ENCODE data around the gene LRP11.

Gene LRP11

DNA sequence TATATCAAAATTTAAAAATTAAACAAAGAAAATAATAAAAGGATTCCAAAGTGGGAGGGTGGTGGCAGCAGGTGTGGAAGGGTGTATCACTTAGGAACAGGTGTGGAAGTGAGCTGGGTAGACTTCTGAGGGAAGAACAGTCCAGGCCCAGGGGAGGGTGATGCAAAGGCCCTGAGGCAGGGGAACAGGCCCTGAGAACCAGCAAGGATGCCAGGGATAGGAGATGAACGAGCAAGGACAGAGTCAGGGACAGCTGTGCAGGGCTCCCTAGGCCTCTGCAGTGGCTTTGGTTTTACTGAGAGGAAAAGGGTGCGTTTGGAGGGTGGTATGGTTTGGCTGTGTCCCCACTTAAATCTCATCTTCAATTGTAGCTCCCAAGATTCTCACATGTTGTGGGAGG, 43.2 kb upstream of the LRP11 start:
- DNase-seq (ENCODE audit: low read depth), result no peak
- H3K4me3 ChIP-seq (replicated peaks; ENCODE audit: low read depth, low read length), result no peak overlapping the region
- TF ChIP-seq, protein P1, sequence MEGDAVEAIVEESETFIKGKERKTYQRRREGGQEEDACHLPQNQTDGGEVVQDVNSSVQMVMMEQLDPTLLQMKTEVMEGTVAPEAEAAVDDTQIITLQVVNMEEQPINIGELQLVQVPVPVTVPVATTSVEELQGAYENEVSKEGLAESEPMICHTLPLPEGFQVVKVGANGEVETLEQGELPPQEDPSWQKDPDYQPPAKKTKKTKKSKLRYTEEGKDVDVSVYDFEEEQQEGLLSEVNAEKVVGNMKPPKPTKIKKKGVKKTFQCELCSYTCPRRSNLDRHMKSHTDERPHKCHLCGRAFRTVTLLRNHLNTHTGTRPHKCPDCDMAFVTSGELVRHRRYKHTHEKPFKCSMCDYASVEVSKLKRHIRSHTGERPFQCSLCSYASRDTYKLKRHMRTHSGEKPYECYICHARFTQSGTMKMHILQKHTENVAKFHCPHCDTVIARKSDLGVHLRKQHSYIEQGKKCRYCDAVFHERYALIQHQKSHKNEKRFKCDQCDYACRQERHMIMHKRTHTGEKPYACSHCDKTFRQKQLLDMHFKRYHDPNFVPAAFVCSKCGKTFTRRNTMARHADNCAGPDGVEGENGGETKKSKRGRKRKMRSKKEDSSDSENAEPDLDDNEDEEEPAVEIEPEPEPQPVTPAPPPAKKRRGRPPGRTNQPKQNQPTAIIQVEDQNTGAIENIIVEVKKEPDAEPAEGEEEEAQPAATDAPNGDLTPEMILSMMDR (IDR thresholded peaks at IDR 0.05; ENCODE audit: low read length, missing control alignments), result no peak

DNA sequence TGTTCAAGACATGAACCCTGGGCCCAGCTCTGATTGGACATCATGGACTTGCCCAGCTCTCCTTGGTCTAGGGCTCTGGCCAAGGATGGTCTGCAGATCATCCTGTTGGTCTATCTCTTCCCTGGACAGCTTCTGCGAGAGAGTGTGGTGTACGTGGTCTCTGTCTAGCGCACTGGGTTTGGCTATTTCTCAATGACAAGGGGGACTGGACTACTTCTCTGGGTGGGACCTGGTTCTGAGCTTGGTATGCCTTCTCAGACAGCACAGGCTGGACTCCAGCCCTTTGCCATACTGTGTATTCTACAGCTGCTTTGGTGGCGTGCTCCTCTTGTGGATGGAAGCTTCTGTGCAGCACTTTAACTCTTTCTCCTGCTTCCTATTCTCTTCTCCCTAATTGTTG, 42.2 kb upstream of the LRP11 start:
- TF ChIP-seq, protein P1 (IDR thresholded peaks at IDR 0.05; ENCODE audit: low read length, missing control alignments), result no peak
- no peak overlapping the region for H3K4me3 ChIP-seq (replicated peaks; ENCODE audit: low read depth, low read length)
- DNase-seq (ENCODE audit: low read depth), result no peak

DNA sequence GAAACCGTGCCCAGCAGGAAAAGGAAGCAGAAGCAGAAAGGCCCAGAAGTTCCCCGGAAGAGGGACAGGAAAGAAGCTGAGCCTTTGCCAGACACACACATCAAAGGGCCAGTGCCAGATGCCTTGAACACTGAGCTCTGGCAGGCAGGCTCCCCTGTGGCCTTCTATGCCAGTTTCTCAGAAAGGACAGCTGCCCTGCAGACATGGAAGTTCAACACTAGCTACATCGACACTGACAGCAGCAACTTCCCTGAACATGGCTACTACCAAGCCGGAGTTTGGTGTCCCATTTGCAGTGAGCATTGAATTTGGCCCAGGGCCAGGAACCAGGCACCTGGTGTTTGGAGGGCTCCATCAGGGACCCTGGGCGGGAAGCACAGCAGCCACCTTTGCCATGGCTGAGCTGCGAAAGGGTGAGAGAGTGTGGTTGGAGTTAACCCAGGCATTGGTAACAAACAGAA, 41.8 kb upstream of the LRP11 start:
- DNase-seq (ENCODE audit: low read depth), result no peak
- TF ChIP-seq, protein P1 (IDR thresholded peaks at IDR 0.05; ENCODE audit: low read length, missing control alignments), result no peak
- H3K4me3 ChIP-seq (replicated peaks; ENCODE audit: low read depth, low read length), result no peak overlapping the region

DNA sequence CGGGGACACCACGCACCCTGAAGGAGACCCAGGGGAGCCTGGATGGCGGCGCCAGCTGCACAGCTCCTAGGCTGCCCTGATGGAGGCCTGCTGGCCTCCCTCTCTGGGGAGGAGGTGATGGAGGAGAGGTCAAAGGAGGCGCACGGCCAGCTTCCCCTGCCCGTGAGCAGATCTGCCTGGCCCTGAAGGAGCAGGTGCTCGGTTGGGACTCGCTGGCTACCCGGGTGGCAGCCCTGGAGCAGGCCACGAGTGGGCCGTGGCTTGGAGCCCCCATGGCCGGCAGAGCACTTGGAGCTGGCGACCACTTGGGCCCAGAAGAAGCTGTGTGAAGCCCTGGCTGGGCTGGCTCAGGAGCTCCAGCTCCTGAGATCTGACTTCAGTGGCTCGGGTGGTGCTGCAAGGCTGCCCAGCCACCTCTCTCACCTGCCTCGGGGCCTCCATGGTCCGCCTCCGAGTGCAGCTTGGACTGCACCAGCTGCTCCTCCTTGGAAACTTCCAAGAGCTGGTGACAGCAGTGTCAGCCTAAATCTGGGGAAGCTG, 41.3 kb upstream of the LRP11 start:
- DNase-seq (ENCODE audit: low read depth), result no peak
- TF ChIP-seq, protein P1 (IDR thresholded peaks at IDR 0.05; ENCODE audit: low read length, missing control alignments), result no peak

DNA sequence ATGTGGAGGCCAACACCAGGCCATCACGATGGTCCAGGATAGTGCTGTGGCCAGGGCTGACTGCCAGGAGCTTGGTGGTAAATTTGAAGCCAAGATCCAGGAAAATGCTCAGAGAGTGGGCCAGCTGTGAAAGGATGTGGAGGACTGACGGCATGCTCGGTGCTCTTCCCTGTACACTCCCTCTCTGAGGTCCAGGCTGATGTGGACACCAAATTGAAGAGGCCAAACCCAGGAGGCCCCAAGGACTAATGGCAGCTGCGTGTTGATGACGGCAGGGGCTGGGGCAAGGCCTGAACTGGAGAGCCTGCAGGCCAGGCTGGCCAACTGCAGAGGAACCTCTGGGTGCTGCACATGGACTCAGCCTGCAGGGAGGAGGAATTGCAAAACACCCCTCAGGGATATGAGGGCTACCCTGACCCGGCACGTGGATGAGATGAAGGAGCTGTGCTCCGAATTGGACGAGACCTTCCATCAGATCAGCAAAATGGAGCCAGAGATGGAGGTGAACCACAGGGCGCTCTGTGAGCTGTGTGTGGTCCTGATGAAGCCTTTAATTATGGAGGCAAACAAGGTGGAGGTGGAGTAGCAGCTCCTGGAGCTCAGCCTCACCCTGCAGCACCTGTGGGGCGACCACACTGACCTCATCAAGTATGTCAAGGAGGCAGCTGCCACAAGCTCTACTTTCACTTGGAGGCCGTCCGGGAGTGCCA, 40.7 kb upstream of the LRP11 start:
- no peak overlapping the region for H3K4me3 ChIP-seq (replicated peaks; ENCODE audit: low read depth, low read length)
- TF ChIP-seq, protein P1 (IDR thresholded peaks at IDR 0.05; ENCODE audit: low read length, missing control alignments), result no peak
- DNase-seq (ENCODE audit: low read depth), result no peak

More for the DNA sequence above, 41.3 kb upstream of the LRP11 start:
- no peak overlapping the region for H3K4me3 ChIP-seq (replicated peaks; ENCODE audit: low read depth, low read length)

DNA sequence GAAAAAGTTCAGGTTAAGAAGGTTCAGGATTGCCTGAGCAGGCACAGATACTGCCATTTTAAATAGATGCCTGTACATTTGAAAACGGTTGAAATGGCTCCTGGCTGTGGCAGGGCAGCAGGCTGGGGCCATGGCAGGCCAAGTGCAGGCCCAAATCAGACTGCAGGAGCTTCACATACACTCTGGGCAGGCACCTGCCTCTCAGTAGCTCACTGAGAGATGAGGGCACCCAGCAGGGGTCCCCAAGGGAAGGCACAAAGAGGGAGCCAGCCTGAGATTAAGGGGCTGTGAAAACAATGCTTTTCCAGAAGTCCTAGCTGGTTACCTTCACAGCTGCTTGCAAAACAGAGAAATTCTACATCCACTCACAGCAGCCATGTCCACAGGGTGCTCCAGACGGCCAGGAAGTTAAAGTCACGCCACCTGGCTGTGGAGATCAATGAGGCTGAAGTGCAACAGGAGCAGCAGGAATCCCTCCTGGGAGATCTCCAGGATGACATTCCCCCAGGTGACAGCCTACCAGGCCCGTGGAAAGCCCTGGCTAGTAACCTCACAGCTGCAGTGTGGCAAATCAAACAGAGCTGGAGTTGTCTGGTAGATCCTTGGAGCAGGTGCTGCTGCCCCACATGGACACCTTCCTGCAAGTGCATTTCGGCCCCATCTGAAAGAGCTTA, 39.9 kb upstream of the LRP11 start:
- DNase-seq (ENCODE audit: low read depth), result no peak
- no peak overlapping the region for H3K4me3 ChIP-seq (replicated peaks; ENCODE audit: low read depth, low read length)
- TF ChIP-seq, protein P1 (IDR thresholded peaks at IDR 0.05; ENCODE audit: low read length, missing control alignments), result no peak

Measured in fibroblast of pulmonary artery (primary cell).